GM23338 (cell line): ENCODE measurements around the gene DDX25. TPM values are rescaled to one million over a fixed set of nuclear protein-coding genes. Genes with fewer than 3 reads are reported as not detected.

Experiments used
- ATAC-seq: fragments of 200-7000 bp; cut with Tn5 transposase; 3 replicates; pipeline ENCODE4 v1.9.1; 2020
- DNase-seq: peaks from one replicate; pipeline ENCODE4 v3.0.0-alpha.2; 2015; ENCODE audit warnings: low spot score
- H2AFZ ChIP-seq: fragments of 200-600 bp; sonication (generic); 2 replicates; pipeline ENCODE4 v1.8.0; 2016; ENCODE audit warnings: antibody characterized with exemption, mild to moderate bottlenecking, moderate library complexity
- H3F3A ChIP-seq: fragments of 200-600 bp; sonication (generic); replicated peaks from 2 replicates; pipeline ENCODE4 v1.8.0; 2017; ENCODE audit warnings: antibody characterized with exemption, mixed run types, low read depth
- H3K27ac ChIP-seq: fragments of 200-600 bp; sonication (generic); 2 replicates; pipeline ENCODE4 v1.6.1; 2016; ENCODE audit warnings: low read depth
- H3K27me3 ChIP-seq: fragments of 200-600 bp; sonication (generic); 2 replicates; pipeline ENCODE4 v1.8.0; 2016; ENCODE audit warnings: mild to moderate bottlenecking, mixed run types, moderate library complexity; ENCODE audit not compliant: insufficient read depth
- H3K36me3 ChIP-seq: fragments of 200-600 bp; sonication (generic); 2 replicates; pipeline ENCODE4 v1.8.0; 2016; ENCODE audit warnings: mild to moderate bottlenecking; ENCODE audit not compliant: insufficient read depth
- H3K4me1 ChIP-seq: fragments of 200-600 bp; sonication (generic); 2 replicates; pipeline ENCODE4 v1.8.0; 2016; ENCODE audit warnings: mild to moderate bottlenecking, moderate library complexity; ENCODE audit not compliant: insufficient read depth
- H3K4me2 ChIP-seq: fragments of 200-600 bp; sonication (generic); 2 replicates; pipeline ENCODE4 v1.7.1; 2017; ENCODE audit warnings: mixed run types
- H3K4me3 ChIP-seq: fragments of 200-600 bp; sonication (generic); 2 replicates; pipeline ENCODE4 v1.6.1; 2016; ENCODE audit warnings: mixed run types
- H3K79me2 ChIP-seq: fragments of 200-600 bp; sonication (generic); replicated peaks from 2 replicates; pipeline ENCODE4 v1.8.0; 2017; ENCODE audit warnings: mild to moderate bottlenecking; ENCODE audit not compliant: insufficient read depth
- H3K9me2 ChIP-seq: fragments of 200-600 bp; sonication (generic); 2 replicates; pipeline ENCODE4 v1.8.0; 2017; ENCODE audit not compliant: insufficient read depth
- H4K20me1 ChIP-seq: fragments of 200-600 bp; sonication (generic); replicated peaks from 2 replicates; pipeline ENCODE4 v1.8.0; 2017; ENCODE audit warnings: mild to moderate bottlenecking; ENCODE audit not compliant: insufficient read depth
- H3K27ac Mint-ChIP-seq: 2 replicates; pipeline ENCODE4 v1.8.0; 2020; ENCODE audit warnings: inconsistent platforms, mild to moderate bottlenecking, moderate library complexity, mixed read lengths
- H3K27me3 Mint-ChIP-seq: 3 replicates; pipeline ENCODE4 v1.8.0; 2022; ENCODE audit warnings: low read depth, mild to moderate bottlenecking, moderate library complexity, mixed read lengths, inconsistent platforms; ENCODE audit not compliant: insufficient read depth, poor library complexity
- H3K36me3 Mint-ChIP-seq: 3 replicates; pipeline ENCODE4 v1.8.0; 2021; ENCODE audit warnings: low read depth, mild to moderate bottlenecking, inconsistent platforms, moderate library complexity, mixed read lengths
- H3K4me1 Mint-ChIP-seq: 3 replicates; pipeline ENCODE4 v1.8.0; 2020; ENCODE audit warnings: mild to moderate bottlenecking, inconsistent platforms, mixed read lengths
- H3K4me3 Mint-ChIP-seq: 3 replicates; pipeline ENCODE4 v1.8.0; 2021; ENCODE audit warnings: moderate library complexity, mild to moderate bottlenecking, inconsistent platforms, mixed read lengths
- H3K9me3 Mint-ChIP-seq: 3 replicates; pipeline ENCODE4 v1.8.0; 2020; ENCODE audit warnings: moderate library complexity, mild to moderate bottlenecking, inconsistent platforms, mixed read lengths
- CREB1 ChIP-seq: fragments of 250-450 bp; sonication (Bioruptor Pico); IDR thresholded peaks from 2 replicates; pipeline ENCODE4 v1.5.0; 2020; ENCODE audit warnings: low read depth, mild to moderate bottlenecking, moderate library complexity
- CTCF ChIP-seq, 2 experiments: fragments of 200-600 bp in 1 of 2; sonication (generic) in 1 of 2; conservative IDR thresholded peaks; 2 replicates each; pipeline versions ENCODE4 v1.5.1 to v1.6.1; 2016 to 2017; ENCODE audit warnings: antibody characterized with exemption in 2 of 2, low read depth in 2 of 2, mild to moderate bottlenecking in 2 of 2, moderate library complexity in 1 of 2
- EZH2 ChIP-seq: fragments of 200-600 bp; sonication (generic); IDR thresholded peaks from one replicate; pipeline ENCODE4 v1.8.0; 2017; ENCODE audit warnings: antibody characterized with exemption, mild to moderate bottlenecking, low read depth; ENCODE audit not compliant: unreplicated experiment
- EZH2phosphoT487 ChIP-seq: fragments of 200-600 bp; sonication (generic); IDR thresholded peaks from one replicate; pipeline ENCODE4 v1.8.1; 2018; ENCODE audit warnings: antibody characterized with exemption; ENCODE audit not compliant: unreplicated experiment
- JUNB ChIP-seq: IDR thresholded peaks from one replicate; pipeline ENCODE4 v1.6.1; 2016; ENCODE audit warnings: antibody characterized with exemption; ENCODE audit not compliant: unreplicated experiment
- POLR2AphosphoS5 ChIP-seq: IDR thresholded peaks from 2 replicates; pipeline ENCODE4 v1.6.1; 2016; ENCODE audit warnings: antibody characterized with exemption, low read depth
- ZNF331 ChIP-seq: fragments of 250-450 bp; sonication (Bioruptor Pico); IDR thresholded peaks from 2 replicates; pipeline ENCODE4 v1.5.0; 2020; ENCODE audit warnings: low read depth, mild to moderate bottlenecking, moderate library complexity
- ZNF462 ChIP-seq: fragments of 250-450 bp; sonication (Bioruptor Pico); IDR thresholded peaks from 2 replicates; pipeline ENCODE4 v1.5.0; 2020; ENCODE audit warnings: mild to moderate bottlenecking, moderate library complexity
- polyA plus RNA-seq: library from polyadenylated mRNA; unstranded; fragments of >200 nt; fragmentation: Nextera tagmentation; extraction: Ambion mirVana; gene quantifications from 2 replicates; pipeline ENCODE4 v1.2.1, GENCODE V29; 2016
- total RNA-seq: library from RNA; depleted of rRNA; stranded (reverse); fragments of >200 nt; shearing (Covaris generic); gene quantifications from 2 replicates; pipeline ENCODE4 v1.2.3, GENCODE V29; 2014

The DDX25 gene
- total and polyA plus RNA-seq, 2 experiments from 2014 or later: 20.6 to 23.6 TPM

- Histone ChIP-seq H3K27me3 (peaks cover 8% of the 10 kb centered on the region; the same call in 1 of the 2 replicates), H3F3A (peaks cover 2% of the 10 kb centered on the region; the same call in 1 of the 2 replicates), H3K27ac (peak within 1 kb of the TSS; percentile 76; the same call in 1 of the 2 replicates), H4K20me1 (peaks cover 3% of the 10 kb centered on the region), H3K79me2 (peaks cover 36% of the 10 kb centered on the region), H3K36me3 (peaks cover 4% of the 10 kb centered on the region; the same call in 1 of the 2 replicates), H3K4me2 (peak within 1 kb of the TSS; percentile 78), H2AFZ (peak within 1 kb of the TSS; percentile 94), H3K4me1 (no peaks in the 10 kb centered on the region; the same call in 1 of the 2 replicates), H3K4me3 (peak within 1 kb of the TSS; percentile 66), H3K9me2 (peaks cover 5% of the 10 kb centered on the region; the same call in 1 of the 2 replicates)
- DNase-seq (peak; percentile 97), ATAC-seq (peak; percentile 93)
- peaks cover 21% of the 10 kb centered on the region; the same call in 2 of the 3 replicates for H3K36me3 Mint-ChIP-seq
- peaks cover 13% of the 10 kb centered on the region for H3K27me3 Mint-ChIP-seq
- peaks cover 28% of the 10 kb centered on the region for H3K9me3 Mint-ChIP-seq
- peaks cover 7% of the 10 kb centered on the region; the same call in 1 of the 3 replicates for H3K4me1 Mint-ChIP-seq
- TF ChIP-seq EZH2phosphoT487: no peak
- peak; percentile 77 for TF ChIP-seq POLR2AphosphoS5
- TF ChIP-seq ZNF331: 0 out of 2 replicates have a peak, but pooled peaks have one; percentile 42
- peak in 1 of 2 experiments; percentile 33; a peak in 2 of 4 replicates for TF ChIP-seq CTCF (conservative IDR thresholded peaks at IDR 0.05; ENCODE audit: low read depth in 2 of 2)
- TF ChIP-seq CREB1 (CRISPR knock-in tag): peak; percentile 61; the same call in 1 of the 2 replicates
- peak within 1 kb of the TSS; percentile 80 for H3K4me3 Mint-ChIP-seq
- H3K27ac Mint-ChIP-seq: no peak within 1 kb of the TSS; the same call in 1 of the 2 replicates
Measured at GRCh38 chr11:125887373-125888324, 16.7 kb upstream of the DDX25 start, which contains the start of gene HYLS1. TSS of gene HYLS1 (plus strand) at chr11:125887668. CDS start at chr11:125899369, 11,701 bp downstream.

- H3K4me3 ChIP-seq: no peak overlapping the region
- H3K27me3 Mint-ChIP-seq: peaks cover 13% of the 10 kb centered on the region
- H3K4me1 Mint-ChIP-seq: peaks cover 7% of the 10 kb centered on the region; the same call in 1 of the 3 replicates
- no peak overlapping the region for H2AFZ ChIP-seq
- H3K79me2 ChIP-seq: peaks cover 65% of the 10 kb centered on the region
- peaks cover 8% of the 10 kb centered on the region; the same call in 1 of the 2 replicates for H3K27me3 ChIP-seq
- peaks cover 42% of the 10 kb centered on the region; the same call in 2 of the 3 replicates for H3K36me3 Mint-ChIP-seq
- no peak overlapping the region; the same call in 1 of the 2 replicates for H3K27ac Mint-ChIP-seq
- H3K4me2 ChIP-seq: no peak overlapping the region
- ATAC-seq: no peak
- H3K27ac ChIP-seq: no peak overlapping the region
- H3K4me1 ChIP-seq: no peaks in the 10 kb centered on the region; the same call in 1 of the 2 replicates
- peaks cover 2% of the 10 kb centered on the region; the same call in 1 of the 2 replicates for H3F3A ChIP-seq
- DNase-seq: no peak
- peaks cover 3% of the 10 kb centered on the region; the same call in 1 of the 2 replicates for H3K9me2 ChIP-seq
- H4K20me1 ChIP-seq: peaks cover 10% of the 10 kb centered on the region
- H3K36me3 ChIP-seq: peaks cover 30% of the 10 kb centered on the region; the same call in 1 of the 2 replicates
- no peak overlapping the region for H3K4me3 Mint-ChIP-seq
- peaks cover 17% of the 10 kb centered on the region for H3K9me3 Mint-ChIP-seq
- TF ChIP-seq CREB1 (CRISPR knock-in tag): no peak
- TF ChIP-seq ZNF462: no peak
- TF ChIP-seq EZH2: no peak
- TF ChIP-seq EZH2phosphoT487: no peak
- no peak for TF ChIP-seq JUNB
Measured at GRCh38 chr11:125890447-125891100, 13.7 kb upstream of the DDX25 start.
